Spleen (tissue), 11 donors: ENCODE measurements around the gene BTNL9. TPM values are rescaled to one million over a fixed set of nuclear protein-coding genes. Genes with fewer than 3 reads are reported as not detected.

Experiments
- DNase-seq: peaks from one replicate; pipeline ENCODE4 v3.0.0-alpha.2; 2020
- H3K27ac ChIP-seq, 8 donors: fragments of 200-600 bp; sonication (generic) in 7 of 8; 1 replicate in 4 of 8; 2 replicates in 4 of 8; pipeline versions ENCODE4 v1.5.0 to v1.8.0; 2016 to 2021; ENCODE audit warnings: inconsistent platforms in 4 of 8, mild to moderate bottlenecking in 4 of 8, moderate library complexity in 1 of 8
- H3K27me3 ChIP-seq, 7 donors: fragments of 200-600 bp; sonication (generic) in 6 of 7; replicated peaks in 1 of 7; 1 replicate in 4 of 7; 2 replicates in 3 of 7; pipeline versions ENCODE4 v1.5.0 to v1.8.0; 2016 to 2021; ENCODE audit warnings: inconsistent platforms in 3 of 7, mild to moderate bottlenecking in 1 of 7
- H3K36me3 ChIP-seq, 6 donors: fragments of 200-600 bp; sonication (generic) in 5 of 6; 1 replicate in 4 of 6; 2 replicates in 2 of 6; pipeline versions ENCODE4 v1.5.0 to v1.8.0; 2016 to 2021; ENCODE audit warnings: inconsistent platforms in 2 of 6
- H3K4me1 ChIP-seq, 6 donors: fragments of 200-600 bp; sonication (generic) in 5 of 6; 1 replicate in 3 of 6; 2 replicates in 3 of 6; pipeline versions ENCODE4 v1.5.0 to v1.8.0; 2016 to 2021; ENCODE audit warnings: inconsistent platforms in 3 of 6
- H3K4me3 ChIP-seq, 8 donors: fragments of 200-600 bp; sonication (generic) in 7 of 8; 1 replicate in 4 of 8; 2 replicates in 4 of 8; pipeline versions ENCODE4 v1.5.0 to v1.8.0; 2016 to 2021; ENCODE audit warnings: inconsistent platforms in 4 of 8, mild to moderate bottlenecking in 4 of 8, moderate library complexity in 2 of 8
- H3K9me3 ChIP-seq, 8 donors: fragments of 200-600 bp; sonication (generic) in 7 of 8; 1 replicate in 4 of 8; 2 replicates in 4 of 8; pipeline versions ENCODE4 v1.5.0 to v1.8.0; 2016 to 2021; ENCODE audit warnings: inconsistent platforms in 4 of 8
- POLR2A ChIP-seq, 3 donors: fragments of 450-650 bp; IDR thresholded peaks; one replicate each; pipeline ENCODE4 v1.5.1; 2017; ENCODE audit warnings: antibody characterized with exemption in 3 of 3, mild to moderate bottlenecking in 1 of 3
- POLR2AphosphoS5 ChIP-seq, 3 donors: sonication (generic); formaldehyde crosslinking; IDR thresholded peaks; one replicate each; pipeline ENCODE4 v1.5.1; 2017; ENCODE audit warnings: antibody characterized with exemption in 3 of 3
- WGBS, 5 donors: extraction: QIAGEN DNeasy Blood & Tissue Kit in 3 of 5; methylation state at CpG; one replicate each; pipeline versions ENCODE4 v1.1.5 to v1.1.7; 2013 to 2018; 5-methylcytosine and 5-hydroxymethylcytosine counted together
- intact Hi-C: fragments of 100-400 bp; cut with DNase I; formaldehyde crosslinking; loops from one replicate; pipeline ENCODE4 v1.15.0; 2023; ENCODE audit warnings: low total_unique reads
- polyA plus RNA-seq, 3 donors: library from polyadenylated mRNA; stranded (reverse); fragments of 200-250 nt; gene quantifications; one replicate each; pipeline ENCODE4 v1.2.1, GENCODE V29; 2013
- total RNA-seq, 7 donors: library from RNA; depleted of rRNA in 3 of 7; stranded (reverse); fragments of >200 nt in 3 of 7; fragmentation: NEBNext Ultra II Directional in 4 of 7; extraction: Animal tissue kit (Norgen Biotek cat#: 25700) in 4 of 7; gene quantifications; one replicate each; pipeline versions ENCODE4 v1.1.0 to v1.2.1, GENCODE V29; 2016 to 2021
- TF ChIP-seq, protein P1 (sequence below), 11 experiments: fragments of 200-600 bp in 7 of 11; fragments of 450-650 bp in 4 of 11; sonication (generic) in 4 of 11; IDR thresholded peaks in 8 of 11; conservative IDR thresholded peaks in 3 of 11; 1 replicate in 7 of 11; 2 replicates in 4 of 11; pipeline versions ENCODE4 v1.4.0 to v1.8.0; 2016 to 2021; ENCODE audit warnings: antibody characterized with exemption in 11 of 11, inconsistent platforms in 4 of 11, mild to moderate bottlenecking in 1 of 11
- donor health status: healthy with polysubstance abuse.
- donor health status: DM: no; HTN: no; CAD: no; lungs with moderate emphysema.
- donor health status: DM: no; HTN: no; CAD: no.
- donor health status: Bipolar disorder and iron deficiency.
- donor health status: healthy.
- donor health status: DM: no; HTN: no; CAD: no.
- donor health status: DM: yes; HTN: yes; CAD: no.

Gene BTNL9
- total and polyA plus RNA-seq, 10 donors, result 17.2 to 123 (median 85.7) TPM

DNA sequence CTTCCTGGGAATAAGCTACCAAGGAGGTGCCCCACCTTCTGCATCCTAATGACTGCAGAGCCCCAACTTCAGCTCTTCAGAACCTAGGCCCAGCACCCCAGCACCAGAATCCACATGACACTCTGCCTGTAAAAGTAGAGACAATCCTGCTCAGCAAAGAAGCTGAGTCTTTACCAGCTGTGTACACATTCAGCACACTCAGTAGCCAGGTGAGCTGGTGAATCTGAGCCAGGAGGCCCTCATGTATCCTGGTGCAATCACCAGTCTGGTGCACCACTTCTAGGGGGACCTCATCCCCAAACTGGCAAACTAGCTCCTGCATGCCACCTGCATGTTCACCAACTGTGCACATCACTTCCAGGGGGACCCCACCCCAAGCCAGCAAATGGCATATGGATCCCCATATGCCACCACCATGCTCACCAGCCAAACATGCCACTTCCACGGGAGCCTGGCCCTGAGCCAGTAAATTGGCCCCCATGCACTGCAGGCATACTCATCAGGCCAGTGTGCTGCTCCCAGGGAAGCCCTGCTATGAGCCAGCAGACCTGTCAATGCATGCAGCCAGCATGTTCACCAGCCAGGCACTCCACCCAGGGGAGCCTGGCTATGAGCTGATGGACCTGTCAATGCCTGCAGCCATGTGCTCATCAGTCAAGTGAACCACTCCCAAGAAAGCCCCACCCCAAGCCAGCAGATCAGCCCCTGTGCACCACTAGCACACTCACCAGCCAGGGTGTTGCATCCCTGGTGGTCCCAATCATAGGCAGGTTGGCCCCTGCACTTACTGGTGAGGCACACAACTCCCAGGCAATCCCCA is 15.6 kb upstream of the BTNL9 start:
- peaks cover 0 to 6% (median 0%) of the 10 kb centered on the region in 7 donors for H3K27me3 ChIP-seq
- no peak overlapping the region for H3K4me3 ChIP-seq
- no peak for TF ChIP-seq POLR2AphosphoS5 (IDR thresholded peaks at IDR 0.05)
- TF ChIP-seq POLR2A (IDR thresholded peaks at IDR 0.05), result no peak
- TF ChIP-seq, protein P1, sequence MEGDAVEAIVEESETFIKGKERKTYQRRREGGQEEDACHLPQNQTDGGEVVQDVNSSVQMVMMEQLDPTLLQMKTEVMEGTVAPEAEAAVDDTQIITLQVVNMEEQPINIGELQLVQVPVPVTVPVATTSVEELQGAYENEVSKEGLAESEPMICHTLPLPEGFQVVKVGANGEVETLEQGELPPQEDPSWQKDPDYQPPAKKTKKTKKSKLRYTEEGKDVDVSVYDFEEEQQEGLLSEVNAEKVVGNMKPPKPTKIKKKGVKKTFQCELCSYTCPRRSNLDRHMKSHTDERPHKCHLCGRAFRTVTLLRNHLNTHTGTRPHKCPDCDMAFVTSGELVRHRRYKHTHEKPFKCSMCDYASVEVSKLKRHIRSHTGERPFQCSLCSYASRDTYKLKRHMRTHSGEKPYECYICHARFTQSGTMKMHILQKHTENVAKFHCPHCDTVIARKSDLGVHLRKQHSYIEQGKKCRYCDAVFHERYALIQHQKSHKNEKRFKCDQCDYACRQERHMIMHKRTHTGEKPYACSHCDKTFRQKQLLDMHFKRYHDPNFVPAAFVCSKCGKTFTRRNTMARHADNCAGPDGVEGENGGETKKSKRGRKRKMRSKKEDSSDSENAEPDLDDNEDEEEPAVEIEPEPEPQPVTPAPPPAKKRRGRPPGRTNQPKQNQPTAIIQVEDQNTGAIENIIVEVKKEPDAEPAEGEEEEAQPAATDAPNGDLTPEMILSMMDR (IDR thresholded peaks at IDR 0.05 in 8 of 11, conservative IDR thresholded peaks at IDR 0.05 in 3 of 11), result no peak
- H3K36me3 ChIP-seq, result no peaks in the 10 kb centered on the region
- no peak overlapping the region for H3K27ac ChIP-seq
- WGBS, 5 donors, result 72 to 100% (median 79%) methylated on average over 1 of the region's 1 CpG; no CpG with 5 or more reads in 1 of the 5 donors
- H3K9me3 ChIP-seq, result peaks cover 4 to 46% (median 35%) of the 10 kb centered on the region in 8 donors
- intact Hi-C loops, result no loop called here
- H3K4me1 ChIP-seq, result no peaks in the 10 kb centered on the region
- DNase-seq, result peak; percentile 51

- Histone ChIP-seq H3K9me3 (peaks cover 0 to 32% (median 19%) of the 10 kb centered on the region in 8 donors), H3K4me3 (peak overlapping the region in 1 of 8 donors; percentile 4), H3K36me3 (no peaks in the 10 kb centered on the region), H3K27ac (no peak overlapping the region), H3K4me1 (no peaks in the 10 kb centered on the region), H3K27me3 (peaks cover 0 to 9% (median 0%) of the 10 kb centered on the region in 7 donors)
- TF ChIP-seq POLR2A (IDR thresholded peaks at IDR 0.05), result no peak
- TF ChIP-seq, protein P1 (IDR thresholded peaks at IDR 0.05 in 8 of 11, conservative IDR thresholded peaks at IDR 0.05 in 3 of 11), result no peak
- TF ChIP-seq POLR2AphosphoS5 (IDR thresholded peaks at IDR 0.05), result no peak
- no peak for DNase-seq
- intact Hi-C loops, result no loop called here
- 84 to 94% (median 85%) methylated on average over 11 of the region's 11 CpGs for WGBS, 5 donors
Measured at GRCh38 chr5:181027452-181028031, 12.5 kb upstream of the BTNL9 start.

- Histone ChIP-seq H3K27ac (no peak overlapping the region), H3K4me3 (peak overlapping the region in 1 of 8 donors; percentile 4), H3K27me3 (peaks cover 0 to 9% (median 0%) of the 10 kb centered on the region in 7 donors), H3K9me3 (peaks cover 0 to 26% (median 15%) of the 10 kb centered on the region in 8 donors), H3K4me1 (no peaks in the 10 kb centered on the region), H3K36me3 (no peaks in the 10 kb centered on the region)
- intact Hi-C loops, result no loop called here
- TF ChIP-seq POLR2A (IDR thresholded peaks at IDR 0.05) (no peak), POLR2AphosphoS5 (IDR thresholded peaks at IDR 0.05) (no peak)
- TF ChIP-seq, protein P1 (IDR thresholded peaks at IDR 0.05 in 8 of 11, conservative IDR thresholded peaks at IDR 0.05 in 3 of 11), result no peak
- peak; percentile 64 for DNase-seq
- 76 to 85% (median 84%) methylated on average over 26 of the region's 26 CpGs for WGBS, 5 donors
Measured at GRCh38 chr5:181028032-181028819, 11.8 kb upstream of the BTNL9 start.
